Measurements from ENCODE around the gene SLC17A2.

Gene SLC17A2

DNA sequence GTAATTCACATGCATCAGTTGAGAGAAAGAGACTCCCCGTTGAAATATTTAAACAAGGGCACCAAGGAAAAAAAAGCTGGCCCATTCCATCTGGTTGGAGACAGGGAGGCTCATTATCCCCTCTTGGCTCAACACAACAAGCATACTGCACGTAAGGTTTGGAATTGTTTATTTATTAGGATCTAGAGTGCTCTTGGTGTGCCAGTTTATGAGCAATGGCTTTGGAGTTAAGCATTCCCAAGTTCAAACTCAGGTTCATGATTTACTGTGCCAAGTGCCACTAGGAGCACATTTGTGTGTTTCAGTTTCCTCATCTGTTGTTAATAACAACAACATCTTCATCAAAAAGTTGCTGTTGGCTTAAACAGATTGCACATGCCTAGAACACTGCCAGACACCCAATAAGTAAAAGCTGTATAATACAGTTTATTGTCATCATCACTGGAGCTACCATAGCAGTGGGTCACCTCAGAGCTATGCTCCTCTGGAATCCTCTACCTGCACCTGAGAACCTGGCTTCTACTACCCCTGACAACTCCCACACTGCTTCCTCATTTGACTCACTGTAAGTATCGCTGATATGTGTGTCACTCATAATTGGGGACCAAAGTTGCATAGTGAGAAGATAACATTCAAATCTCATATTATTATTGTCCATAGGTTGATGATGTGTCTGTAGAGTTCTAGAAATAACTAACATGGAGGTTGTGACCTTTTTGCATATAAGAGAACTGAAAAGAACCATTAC, 61.9 kb downstream of the SLC17A2 start:
- TF ChIP-seq, protein P1, sequence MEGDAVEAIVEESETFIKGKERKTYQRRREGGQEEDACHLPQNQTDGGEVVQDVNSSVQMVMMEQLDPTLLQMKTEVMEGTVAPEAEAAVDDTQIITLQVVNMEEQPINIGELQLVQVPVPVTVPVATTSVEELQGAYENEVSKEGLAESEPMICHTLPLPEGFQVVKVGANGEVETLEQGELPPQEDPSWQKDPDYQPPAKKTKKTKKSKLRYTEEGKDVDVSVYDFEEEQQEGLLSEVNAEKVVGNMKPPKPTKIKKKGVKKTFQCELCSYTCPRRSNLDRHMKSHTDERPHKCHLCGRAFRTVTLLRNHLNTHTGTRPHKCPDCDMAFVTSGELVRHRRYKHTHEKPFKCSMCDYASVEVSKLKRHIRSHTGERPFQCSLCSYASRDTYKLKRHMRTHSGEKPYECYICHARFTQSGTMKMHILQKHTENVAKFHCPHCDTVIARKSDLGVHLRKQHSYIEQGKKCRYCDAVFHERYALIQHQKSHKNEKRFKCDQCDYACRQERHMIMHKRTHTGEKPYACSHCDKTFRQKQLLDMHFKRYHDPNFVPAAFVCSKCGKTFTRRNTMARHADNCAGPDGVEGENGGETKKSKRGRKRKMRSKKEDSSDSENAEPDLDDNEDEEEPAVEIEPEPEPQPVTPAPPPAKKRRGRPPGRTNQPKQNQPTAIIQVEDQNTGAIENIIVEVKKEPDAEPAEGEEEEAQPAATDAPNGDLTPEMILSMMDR (IDR thresholded peaks at IDR 0.05; ENCODE audit: unreplicated experiment in 3 of 3), result no peak
- peaks cover 3% of the 10 kb centered on the region for H3K9me3 Mint-ChIP-seq
- H3K27ac Mint-ChIP-seq, result no peak overlapping the region
- H3K4me3 Mint-ChIP-seq, result no peak overlapping the region
- no peaks in the 10 kb centered on the region for H3K36me3 Mint-ChIP-seq (ENCODE audit: low read depth)
- no peaks in the 10 kb centered on the region for H3K27me3 Mint-ChIP-seq (ENCODE audit: low read depth)
- H3K4me1 Mint-ChIP-seq, result peaks cover 2% of the 10 kb centered on the region

DNA sequence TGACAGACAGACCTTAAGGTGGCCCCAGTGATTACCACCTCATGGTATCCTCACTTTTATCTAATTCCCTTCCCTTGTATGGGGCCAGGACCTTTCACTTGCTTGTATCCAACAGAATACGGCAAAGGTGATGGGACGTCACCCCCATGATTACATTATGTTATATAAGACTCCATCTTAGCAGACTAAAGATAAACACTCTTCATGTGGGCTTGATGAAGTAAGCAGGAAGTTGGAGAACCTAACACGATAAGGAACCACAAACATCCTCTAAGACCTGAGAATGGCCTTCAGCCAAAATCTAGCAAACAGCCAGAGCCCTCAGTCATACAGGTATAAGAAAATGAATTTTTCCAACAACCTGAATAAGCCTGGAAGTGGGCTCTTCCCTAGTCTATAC, 64.5 kb downstream of the SLC17A2 start:
- Mint-ChIP-seq H3K27me3 (ENCODE audit: low read depth) (no peaks in the 10 kb centered on the region), H3K27ac (no peak overlapping the region), H3K4me3 (no peak overlapping the region), H3K9me3 (no peaks in the 10 kb centered on the region), H3K4me1 (peaks cover 9% of the 10 kb centered on the region), H3K36me3 (ENCODE audit: low read depth) (no peaks in the 10 kb centered on the region)
- TF ChIP-seq, protein P1 (IDR thresholded peaks at IDR 0.05; ENCODE audit: unreplicated experiment in 3 of 3), result no peak

- peaks cover 9% of the 10 kb centered on the region for H3K4me1 Mint-ChIP-seq
- TF ChIP-seq, protein P1 (IDR thresholded peaks at IDR 0.05; ENCODE audit: unreplicated experiment in 3 of 3), result no peak
- no peak overlapping the region for H3K4me3 Mint-ChIP-seq
- no peak overlapping the region for H3K27ac Mint-ChIP-seq
- no peaks in the 10 kb centered on the region for H3K9me3 Mint-ChIP-seq
- no peaks in the 10 kb centered on the region for H3K27me3 Mint-ChIP-seq (ENCODE audit: low read depth)
- no peaks in the 10 kb centered on the region for H3K36me3 Mint-ChIP-seq (ENCODE audit: low read depth)
Measured at GRCh38 chr6:25863360-25863759, 67.1 kb downstream of the SLC17A2 start.
